Stimulated activated CD4-positive, alpha-beta T cell treated with anti-CD3 and anti-CD28 coated beads, Interleukin-15, amount 100 ng/mL, for 24 hours (primary cell): ENCODE results near the gene VMO1.
"Not testable (repeated sequence)": the region's sequence is repeated elsewhere in the genome, so short reads cannot be mapped to it uniquely, and the experiment has no call there.

Experiments used
- DNase-seq: peaks from one replicate; pipeline ENCODE4 v3.0.0-alpha.2; 2020

VMO1 gene

GRCh38 chr17:4786106-4786511, at the start of gene VMO1:
Gene VMO1, minus strand, starts transcription at chr17:4786364. Its CDS starts 12 bp downstream, at chr17:4786352.
- DNase-seq = peak; percentile 29

DNA sequence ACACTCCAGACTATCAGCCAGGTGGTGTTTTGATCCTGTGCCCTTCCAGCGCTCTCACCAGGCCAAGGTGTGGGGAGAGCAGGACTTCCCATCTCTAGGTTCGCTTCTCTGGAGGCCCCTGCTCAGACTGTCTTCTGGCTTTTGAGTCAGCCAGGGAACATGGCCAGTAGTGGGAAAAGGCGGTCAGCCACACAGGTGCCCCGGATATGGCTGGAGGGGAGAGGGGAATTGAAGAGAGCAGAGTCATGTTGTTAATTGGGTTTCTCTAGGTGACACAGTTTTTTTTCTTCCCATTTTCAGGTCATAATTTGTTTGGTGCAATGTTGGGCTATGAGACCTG, 48.5 kb upstream of the VMO1 start:
- DNase-seq = no peak

- peak; percentile 14 for DNase-seq
Measured at GRCh38 chr17:4833941-4834680, 47.9 kb upstream of the VMO1 start.

GRCh38 chr17:4833178-4833940, 47.2 kb upstream of the VMO1 start, which contains the start of gene MINK1:
Gene MINK1, plus strand, starts transcription at chr17:4833340. Its CDS starts 244 bp downstream, at chr17:4833584.
- DNase-seq = peak; percentile 90

DNA sequence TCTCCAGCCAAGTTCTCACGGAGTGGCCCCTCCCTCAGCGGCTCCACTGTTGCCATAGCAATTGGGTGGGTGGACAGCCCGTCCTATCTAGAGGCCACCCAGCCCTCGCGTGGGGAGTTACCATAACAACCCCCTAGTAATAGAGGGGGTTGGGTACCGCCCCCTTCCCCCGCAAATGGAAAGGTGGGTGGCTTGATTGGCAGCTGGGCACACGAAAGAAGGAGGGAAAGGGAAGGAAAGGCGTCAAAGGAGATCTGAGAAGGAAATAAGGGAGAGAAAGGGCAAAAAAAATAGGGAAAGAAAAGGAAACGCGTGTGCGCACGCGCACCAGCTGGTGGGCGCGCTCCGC, 46.6 kb upstream of the VMO1 start:
- DNase-seq = not testable (repeated sequence)

DNA sequence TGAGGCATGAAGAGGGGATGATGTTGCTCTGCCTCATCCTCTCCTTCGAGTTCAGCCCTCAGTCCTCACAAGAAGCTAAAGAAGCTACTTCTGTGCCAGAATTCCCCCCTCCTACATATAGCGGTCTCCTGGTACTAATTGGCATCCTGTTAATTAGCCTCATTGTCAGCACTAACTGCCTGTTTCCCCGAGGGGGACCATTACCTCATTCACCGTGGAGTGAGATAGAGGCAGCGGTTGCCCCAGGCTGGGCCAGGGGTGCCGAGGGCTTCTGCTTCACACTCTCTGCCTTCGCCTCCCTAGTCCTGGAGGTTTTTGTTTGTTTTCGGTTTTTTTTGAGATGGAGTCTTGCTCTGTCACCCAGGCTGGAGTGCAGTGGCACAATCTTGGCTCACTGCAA, 41.2 kb upstream of the VMO1 start:
- no peak for DNase-seq

GRCh38 chr17:4823373-4824089, 37.4 kb upstream of the VMO1 start:
- DNase-seq = no peak

GRCh38 chr17:4822835-4823234, 36.7 kb upstream of the VMO1 start:
- DNase-seq = no peak

- DNase-seq = no peak
Measured at GRCh38 chr17:4818276-4818675, 32.1 kb upstream of the VMO1 start.

- no peak for DNase-seq
Measured at GRCh38 chr17:4816826-4817225, 30.7 kb upstream of the VMO1 start.

DNA sequence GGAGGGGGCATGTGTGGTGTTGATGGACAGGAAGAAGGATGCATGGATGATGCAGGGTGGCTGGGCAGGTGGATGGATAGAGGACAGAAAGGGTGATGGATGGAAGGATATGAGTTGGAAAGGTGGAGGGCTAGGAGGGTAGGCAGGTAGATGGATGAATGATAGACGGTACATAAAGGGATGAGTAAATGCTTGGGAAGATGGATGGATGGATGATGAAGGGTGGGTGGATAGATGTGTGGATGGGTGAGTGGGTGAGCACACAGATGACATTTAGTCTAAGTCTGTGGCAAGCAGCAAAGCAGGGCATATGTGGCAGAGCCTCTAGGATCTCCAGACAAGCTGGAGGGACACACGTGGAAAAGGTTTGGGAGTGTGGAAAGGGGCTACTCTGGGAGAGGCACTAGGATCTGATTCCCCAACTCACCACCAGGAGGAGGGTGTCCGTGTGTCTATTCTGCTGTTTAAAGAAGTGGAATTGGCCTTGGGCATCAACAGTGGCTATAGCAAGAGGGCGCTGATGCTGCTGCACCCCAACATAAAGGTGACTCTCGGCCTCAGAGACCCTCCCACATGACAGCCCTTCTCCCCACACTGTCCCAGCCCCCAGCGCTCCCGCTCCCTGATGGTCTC, 29.0 kb upstream of the VMO1 start:
- DNase-seq = no peak

- no peak for DNase-seq
Measured at GRCh38 chr17:4812690-4813089, 26.5 kb upstream of the VMO1 start.

DNA sequence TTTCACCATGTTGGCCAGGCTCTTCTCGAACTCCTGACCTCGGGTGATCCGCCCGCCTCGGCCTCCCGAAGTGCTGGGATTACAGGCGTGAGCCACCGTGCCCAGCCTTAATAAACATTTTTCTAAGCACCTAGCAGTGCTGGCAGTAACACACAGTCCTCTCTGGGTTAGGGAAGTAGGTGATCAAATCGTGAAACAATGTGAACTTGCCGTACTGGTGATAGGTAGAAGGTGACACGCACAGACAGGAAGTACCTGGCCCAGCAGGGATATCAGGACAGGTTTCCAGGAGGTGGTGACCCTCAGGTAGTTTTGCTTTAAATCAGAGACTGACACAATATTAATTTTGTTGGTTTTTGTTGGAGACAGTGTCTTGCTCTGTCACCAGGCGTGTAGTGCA, 25.3 kb upstream of the VMO1 start:
- no peak for DNase-seq

DNA sequence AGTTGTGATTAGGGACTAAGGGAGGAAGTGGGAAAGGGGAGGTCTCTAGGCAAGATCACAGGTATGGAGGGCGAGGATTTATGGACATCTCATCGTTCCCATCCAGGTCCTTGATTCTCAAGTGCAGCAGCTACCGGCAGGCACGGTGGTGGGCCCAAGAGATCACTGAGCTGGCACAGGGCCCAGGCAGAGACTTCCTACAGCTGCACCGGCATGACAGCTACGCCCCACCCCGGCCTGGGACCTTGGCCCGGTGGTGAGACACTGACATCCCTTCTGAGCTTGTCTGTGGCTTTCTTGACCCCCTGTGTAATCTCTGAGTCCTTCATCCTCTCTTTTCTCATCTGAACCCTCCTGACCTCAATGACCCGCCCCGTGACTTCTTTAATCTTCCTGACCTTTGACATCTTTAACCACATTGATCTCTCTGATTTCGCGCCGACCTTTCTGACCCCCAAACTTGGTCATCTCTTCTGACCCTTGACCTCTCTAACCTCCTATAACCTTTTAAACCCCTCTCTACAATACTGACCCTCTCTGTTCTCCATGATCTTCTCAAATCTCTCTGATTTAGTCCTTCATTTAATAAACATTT, 24.6 kb upstream of the VMO1 start:
- no peak for DNase-seq

- no peak for DNase-seq
Measured at GRCh38 chr17:4808378-4808767, 22.2 kb upstream of the VMO1 start.

DNA sequence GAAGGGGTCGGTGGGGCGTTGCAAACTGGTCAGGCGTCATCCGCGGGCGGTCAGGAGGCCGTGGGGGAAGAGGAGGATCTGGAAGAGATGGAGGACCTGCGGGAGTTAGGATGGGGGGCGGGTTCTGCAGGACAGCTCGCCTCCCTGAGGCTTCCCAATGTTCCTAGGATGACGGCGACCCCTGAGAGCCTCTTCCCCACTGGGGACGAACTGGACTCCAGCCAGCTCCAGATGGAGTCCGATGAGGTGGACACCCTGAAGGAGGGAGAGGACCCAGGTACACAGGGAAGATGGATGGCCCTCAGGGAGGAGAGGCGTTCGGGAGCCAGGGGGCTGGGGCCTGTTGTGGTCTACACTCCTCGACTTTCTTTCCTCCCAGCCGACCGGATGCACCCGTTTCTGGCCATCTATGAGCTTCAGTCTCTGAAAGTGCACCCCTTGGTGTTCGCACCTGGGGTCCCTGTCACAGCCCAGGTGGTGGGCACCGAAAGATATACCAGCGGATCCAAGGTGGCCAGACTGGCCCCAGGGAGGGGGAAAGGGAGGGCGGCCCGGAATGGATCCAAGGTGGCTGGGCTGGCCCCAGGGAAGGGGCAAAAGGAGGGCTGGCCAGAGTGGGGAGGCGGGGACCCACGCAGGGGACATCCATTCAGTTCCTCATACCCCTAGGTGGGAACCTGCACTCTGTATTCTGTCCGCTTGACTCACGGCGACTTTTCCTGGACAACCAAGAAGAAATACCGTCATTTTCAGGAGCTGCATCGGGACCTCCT, 21.6 kb upstream of the VMO1 start:
- DNase-seq = no peak

- peak; percentile 94 for DNase-seq
Measured at GRCh38 chr17:4806777-4807604, 20.8 kb upstream of the VMO1 start, which contains the start of gene PLD2. Gene PLD2, plus strand, starts transcription at chr17:4807152. Its CDS starts 621 bp downstream, at chr17:4807773.

- no peak for DNase-seq
Measured at GRCh38 chr17:4806456-4806776, 20.3 kb upstream of the VMO1 start.

DNA sequence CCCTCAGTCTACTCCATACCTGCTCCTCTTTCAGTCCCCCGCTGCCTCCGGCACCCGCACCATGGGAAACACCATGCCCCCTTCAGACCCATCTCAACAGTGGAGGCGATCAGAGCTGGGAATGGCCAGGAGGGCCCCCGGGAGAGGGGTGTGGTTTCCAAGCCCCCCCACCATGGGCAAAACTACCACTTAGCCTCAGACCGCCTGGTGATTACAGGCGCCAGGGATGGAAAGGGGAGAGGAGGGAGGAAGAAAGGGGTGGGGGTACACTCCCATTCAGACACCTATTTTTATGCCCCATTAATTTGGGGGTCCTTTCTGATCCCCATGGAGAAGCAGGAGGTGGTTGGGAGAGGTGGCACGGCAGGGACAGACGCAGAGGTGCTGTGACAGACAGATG, 16.1 kb upstream of the VMO1 start, which contains the start of gene C17orf114:
C17orf114 (minus strand) TSS at position 101 of the 400 bp plus-strand sequence.
- DNase-seq = no peak

GRCh38 chr17:4800462-4801196, 14.5 kb upstream of the VMO1 start:
- no peak for DNase-seq
